ENCODE measurements around the gene SMIM33. TPM values are rescaled to one million over a fixed set of nuclear protein-coding genes. Genes with fewer than 3 reads are reported as not detected.
A peak's percentile ranks its signal among the peaks of the same experiment; 100 is the strongest.

Gene SMIM33
- total and polyA plus RNA-seq, 9 of the 15 experiments (the other 6 are each of a cell fraction or from before 2014, with no cell fraction given) = not detected

DNA sequence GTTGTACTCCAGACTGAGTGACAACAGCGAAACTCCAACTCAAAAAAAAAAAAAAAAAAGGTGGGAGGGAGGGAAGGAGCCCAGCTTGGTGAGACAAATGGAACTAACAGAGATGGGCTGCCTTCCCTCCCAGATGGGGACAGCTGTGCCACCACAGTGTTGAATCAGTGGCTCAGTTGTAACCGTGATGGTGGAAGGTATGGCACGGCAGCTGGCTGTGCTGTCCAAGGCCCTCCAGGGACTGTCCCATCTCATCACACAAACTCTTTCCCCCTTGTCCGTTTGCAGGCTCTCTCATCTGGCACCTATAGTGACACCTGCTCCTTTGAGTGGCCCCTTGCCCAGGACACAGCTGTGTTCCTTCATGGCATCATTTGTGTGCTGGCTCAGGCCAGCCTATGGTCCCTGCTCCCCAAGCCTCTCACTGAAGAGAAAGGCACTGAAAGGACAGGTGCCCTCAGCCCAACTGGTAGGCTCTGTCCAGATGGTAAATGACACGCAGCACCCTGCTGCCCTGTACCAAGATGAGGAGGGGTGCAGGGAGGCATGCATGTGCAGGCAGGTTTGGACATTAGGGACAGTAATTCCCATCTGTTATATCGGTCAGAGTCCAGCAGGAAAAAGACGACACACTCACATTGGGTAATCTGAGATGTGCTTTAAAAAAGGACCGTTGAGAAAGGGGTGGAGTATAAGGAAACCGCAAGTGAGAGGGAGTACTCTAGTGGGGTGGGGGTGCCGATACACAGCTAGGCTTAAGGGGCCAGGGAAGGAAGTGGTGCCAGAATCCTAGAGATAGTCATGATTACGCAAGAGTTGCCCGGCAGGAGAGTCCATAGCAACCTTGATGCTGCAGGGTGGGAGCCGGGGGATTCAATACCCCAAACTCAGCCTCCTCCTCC lies 4.3 kb downstream of the SMIM33 start (continued):
- TF ChIP-seq, protein P1, sequence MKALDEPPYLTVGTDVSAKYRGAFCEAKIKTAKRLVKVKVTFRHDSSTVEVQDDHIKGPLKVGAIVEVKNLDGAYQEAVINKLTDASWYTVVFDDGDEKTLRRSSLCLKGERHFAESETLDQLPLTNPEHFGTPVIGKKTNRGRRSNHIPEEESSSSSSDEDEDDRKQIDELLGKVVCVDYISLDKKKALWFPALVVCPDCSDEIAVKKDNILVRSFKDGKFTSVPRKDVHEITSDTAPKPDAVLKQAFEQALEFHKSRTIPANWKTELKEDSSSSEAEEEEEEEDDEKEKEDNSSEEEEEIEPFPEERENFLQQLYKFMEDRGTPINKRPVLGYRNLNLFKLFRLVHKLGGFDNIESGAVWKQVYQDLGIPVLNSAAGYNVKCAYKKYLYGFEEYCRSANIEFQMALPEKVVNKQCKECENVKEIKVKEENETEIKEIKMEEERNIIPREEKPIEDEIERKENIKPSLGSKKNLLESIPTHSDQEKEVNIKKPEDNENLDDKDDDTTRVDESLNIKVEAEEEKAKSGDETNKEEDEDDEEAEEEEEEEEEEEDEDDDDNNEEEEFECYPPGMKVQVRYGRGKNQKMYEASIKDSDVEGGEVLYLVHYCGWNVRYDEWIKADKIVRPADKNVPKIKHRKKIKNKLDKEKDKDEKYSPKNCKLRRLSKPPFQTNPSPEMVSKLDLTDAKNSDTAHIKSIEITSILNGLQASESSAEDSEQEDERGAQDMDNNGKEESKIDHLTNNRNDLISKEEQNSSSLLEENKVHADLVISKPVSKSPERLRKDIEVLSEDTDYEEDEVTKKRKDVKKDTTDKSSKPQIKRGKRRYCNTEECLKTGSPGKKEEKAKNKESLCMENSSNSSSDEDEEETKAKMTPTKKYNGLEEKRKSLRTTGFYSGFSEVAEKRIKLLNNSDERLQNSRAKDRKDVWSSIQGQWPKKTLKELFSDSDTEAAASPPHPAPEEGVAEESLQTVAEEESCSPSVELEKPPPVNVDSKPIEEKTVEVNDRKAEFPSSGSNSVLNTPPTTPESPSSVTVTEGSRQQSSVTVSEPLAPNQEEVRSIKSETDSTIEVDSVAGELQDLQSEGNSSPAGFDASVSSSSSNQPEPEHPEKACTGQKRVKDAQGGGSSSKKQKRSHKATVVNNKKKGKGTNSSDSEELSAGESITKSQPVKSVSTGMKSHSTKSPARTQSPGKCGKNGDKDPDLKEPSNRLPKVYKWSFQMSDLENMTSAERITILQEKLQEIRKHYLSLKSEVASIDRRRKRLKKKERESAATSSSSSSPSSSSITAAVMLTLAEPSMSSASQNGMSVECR (CRISPR knock-in tag; IDR thresholded peaks at IDR 0.05) = peak; percentile 51; the same call in 1 of the 2 replicates
- TF ChIP-seq NCOR1 (IDR thresholded peaks at IDR 0.05) (peak; percentile 65), FOXO4 (CRISPR knock-in tag; IDR thresholded peaks at IDR 0.05) (0 out of 2 replicates have a peak, but pooled peaks have one; percentile 51), ARID2 (IDR thresholded peaks at IDR 0.05) (no peak), ETV6 (IDR thresholded peaks at IDR 0.05; ENCODE audit: borderline replicate concordance in 1 of 2, low read depth in 2 of 2, low read length in 1 of 2) (peak; percentile 60 to 73; a peak in 2 of 4 replicates), ETV6 (CRISPR knock-in tag; IDR thresholded peaks at IDR 0.05; ENCODE audit: borderline replicate concordance) (no peak), CEBPB (tag; IDR thresholded peaks at IDR 0.05) (peak; percentile 100), ATF3 (IDR thresholded peaks at IDR 0.05) (peak; percentile 96), ATF3 (CRISPR knock-in tag; conservative IDR thresholded peaks at IDR 0.05) (0 out of 2 replicates have a peak, but pooled peaks have one; percentile 62), ZNF347 (CRISPR knock-in tag; IDR thresholded peaks at IDR 0.05; ENCODE audit: low read depth) (no peak), SIN3B (IDR thresholded peaks at IDR 0.05; ENCODE audit: low read depth) (no peak), SMAD1 (IDR thresholded peaks at IDR 0.05; ENCODE audit: low read depth, low read length, partially characterized antibody) (peak; percentile 35), E2F3 (CRISPR knock-in tag; IDR thresholded peaks at IDR 0.05) (no peak), DNMT1 (IDR thresholded peaks at IDR 0.05) (no peak), NCOA2 (IDR thresholded peaks at IDR 0.05; ENCODE audit: partially characterized antibody in 2 of 2) (no peak), ZNF354B (CRISPR knock-in tag; IDR thresholded peaks at IDR 0.05) (no peak)
- TF ChIP-seq, protein P2, sequence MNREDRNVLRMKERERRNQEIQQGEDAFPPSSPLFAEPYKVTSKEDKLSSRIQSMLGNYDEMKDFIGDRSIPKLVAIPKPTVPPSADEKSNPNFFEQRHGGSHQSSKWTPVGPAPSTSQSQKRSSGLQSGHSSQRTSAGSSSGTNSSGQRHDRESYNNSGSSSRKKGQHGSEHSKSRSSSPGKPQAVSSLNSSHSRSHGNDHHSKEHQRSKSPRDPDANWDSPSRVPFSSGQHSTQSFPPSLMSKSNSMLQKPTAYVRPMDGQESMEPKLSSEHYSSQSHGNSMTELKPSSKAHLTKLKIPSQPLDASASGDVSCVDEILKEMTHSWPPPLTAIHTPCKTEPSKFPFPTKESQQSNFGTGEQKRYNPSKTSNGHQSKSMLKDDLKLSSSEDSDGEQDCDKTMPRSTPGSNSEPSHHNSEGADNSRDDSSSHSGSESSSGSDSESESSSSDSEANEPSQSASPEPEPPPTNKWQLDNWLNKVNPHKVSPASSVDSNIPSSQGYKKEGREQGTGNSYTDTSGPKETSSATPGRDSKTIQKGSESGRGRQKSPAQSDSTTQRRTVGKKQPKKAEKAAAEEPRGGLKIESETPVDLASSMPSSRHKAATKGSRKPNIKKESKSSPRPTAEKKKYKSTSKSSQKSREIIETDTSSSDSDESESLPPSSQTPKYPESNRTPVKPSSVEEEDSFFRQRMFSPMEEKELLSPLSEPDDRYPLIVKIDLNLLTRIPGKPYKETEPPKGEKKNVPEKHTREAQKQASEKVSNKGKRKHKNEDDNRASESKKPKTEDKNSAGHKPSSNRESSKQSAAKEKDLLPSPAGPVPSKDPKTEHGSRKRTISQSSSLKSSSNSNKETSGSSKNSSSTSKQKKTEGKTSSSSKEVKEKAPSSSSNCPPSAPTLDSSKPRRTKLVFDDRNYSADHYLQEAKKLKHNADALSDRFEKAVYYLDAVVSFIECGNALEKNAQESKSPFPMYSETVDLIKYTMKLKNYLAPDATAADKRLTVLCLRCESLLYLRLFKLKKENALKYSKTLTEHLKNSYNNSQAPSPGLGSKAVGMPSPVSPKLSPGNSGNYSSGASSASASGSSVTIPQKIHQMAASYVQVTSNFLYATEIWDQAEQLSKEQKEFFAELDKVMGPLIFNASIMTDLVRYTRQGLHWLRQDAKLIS (CRISPR knock-in tag; IDR thresholded peaks at IDR 0.05) = no peak

Data from K562 (cell line).